GM19351 (cell line): ENCODE data around the gene HDAC4.
"Not testable (repeated sequence)": the region's sequence is repeated elsewhere in the genome, so short reads cannot be mapped to it uniquely, and the experiment has no call there.

Experiments used
- ATAC-seq: cut with Tn5 transposase; IDR thresholded peaks from one replicate; pipeline ENCODE4 v1.9.1; 2021; ENCODE audit warnings: mild to moderate bottlenecking, moderate library complexity; ENCODE audit not compliant: unreplicated experiment

Gene HDAC4

GRCh38 chr2:239285932-239286230 is 114.9 kb downstream of the HDAC4 start:
- ATAC-seq = no peak

- ATAC-seq = no peak
Observed at GRCh38 chr2:239285071-239285931, 115.5 kb downstream of the HDAC4 start.

- ATAC-seq = no peak
Observed at GRCh38 chr2:239283961-239284795, 116.6 kb downstream of the HDAC4 start.

- ATAC-seq = no peak
Observed at GRCh38 chr2:239283288-239283945, 117.4 kb downstream of the HDAC4 start.

- no peak for ATAC-seq
Observed at GRCh38 chr2:239282448-239283287, 118.2 kb downstream of the HDAC4 start.

- not testable (repeated sequence) for ATAC-seq
Observed at GRCh38 chr2:239280296-239281017, 120.4 kb downstream of the HDAC4 start.

- no peak for ATAC-seq
Observed at GRCh38 chr2:239279508-239280295, 121.1 kb downstream of the HDAC4 start.

GRCh38 chr2:239278941-239279365 is 121.9 kb downstream of the HDAC4 start:
- ATAC-seq = no peak

GRCh38 chr2:239278361-239278760 is 122.5 kb downstream of the HDAC4 start:
- ATAC-seq = no peak

GRCh38 chr2:239277401-239278085 is 123.3 kb downstream of the HDAC4 start:
- no peak for ATAC-seq

GRCh38 chr2:239276851-239277250 is 124.0 kb downstream of the HDAC4 start:
- ATAC-seq = no peak

- ATAC-seq = no peak
Observed at GRCh38 chr2:239275847-239276831, 124.7 kb downstream of the HDAC4 start.

- ATAC-seq = peak; percentile 89
Observed at GRCh38 chr2:239275044-239275685, 125.7 kb downstream of the HDAC4 start.

GRCh38 chr2:239274391-239275043 is 126.3 kb downstream of the HDAC4 start:
- no peak for ATAC-seq

- no peak for ATAC-seq
Observed at GRCh38 chr2:239273280-239274234, 127.3 kb downstream of the HDAC4 start.
